OCI-LY3 (cell line): ENCODE results near the gene SPATS2.
A peak's percentile ranks its signal among the peaks of the same experiment; 100 is the strongest.

Source experiments
- H2AFZ ChIP-seq: fragments of 200-600, 300-600 bp; shearing (Covaris generic); 2 replicates; pipeline ENCODE4 v1.6.0; 2014; ENCODE audit warnings: antibody characterized with exemption, low read depth, low read length
- H3K27ac ChIP-seq: fragments of 200-600, 300-600 bp; sonication (generic); 2 replicates; pipeline ENCODE4 v1.5.1; 2014; ENCODE audit warnings: mild to moderate bottlenecking, low read length, moderate library complexity, mixed read lengths
- H3K27me3 ChIP-seq: fragments of 200-600, 300-600 bp; sonication (generic); 2 replicates; pipeline ENCODE4 v1.6.1; 2014; ENCODE audit warnings: low read depth, low read length, mixed read lengths
- H3K36me3 ChIP-seq: fragments of 200-600, 300-600 bp; sonication (generic); replicated peaks from 2 replicates; pipeline ENCODE3; 2014; ENCODE audit warnings: low read depth, low read length, mixed read lengths
- H3K4me1 ChIP-seq: fragments of 300-600, 200-600 bp; sonication (generic); 2 replicates; pipeline ENCODE4 v1.6.1; 2014; ENCODE audit warnings: low read length, mixed read lengths
- H3K4me2 ChIP-seq: fragments of 200-600, 300-600 bp; sonication (generic); 2 replicates; pipeline ENCODE4 v1.6.1; 2014; ENCODE audit warnings: low read length, mixed read lengths
- H3K4me3 ChIP-seq: fragments of 300-600, 200-600 bp; sonication (generic); 2 replicates; pipeline ENCODE4 v1.5.1; 2014; ENCODE audit warnings: antibody characterized with exemption, mild to moderate bottlenecking, low read length, moderate library complexity
- H3K79me2 ChIP-seq: fragments of 300-600, 200-600 bp; shearing (Covaris generic); 2 replicates; pipeline ENCODE4 v1.6.1; 2014; ENCODE audit warnings: mild to moderate bottlenecking, low read length, mixed read lengths
- H3K9ac ChIP-seq: fragments of 300-600, 200-600 bp; shearing (Covaris generic); 2 replicates; pipeline ENCODE4 v1.6.0; 2014; ENCODE audit warnings: mild to moderate bottlenecking, low read length, moderate library complexity
- H3K9me3 ChIP-seq: fragments of 200-600, 300-600 bp; shearing (Covaris generic); 2 replicates; pipeline ENCODE4 v1.6.1; 2014; ENCODE audit warnings: low read length, mixed read lengths; ENCODE audit not compliant: insufficient read depth
- H4K20me1 ChIP-seq: fragments of 200-600, 300-600 bp; sonication (generic); 2 replicates; pipeline ENCODE4 v1.6.1; 2016; ENCODE audit warnings: low read length, mixed read lengths; ENCODE audit not compliant: insufficient read depth
- CTCF ChIP-seq: fragments of 200-600, 300-600 bp; sonication (generic); IDR thresholded peaks from 2 replicates; pipeline ENCODE4 v1.5.1; 2014; ENCODE audit warnings: antibody characterized with exemption, low read length, low read depth
- EZH2phosphoT487 ChIP-seq: fragments of 200-600 bp; shearing (Covaris generic); IDR thresholded peaks from 2 replicates; pipeline ENCODE4 v1.6.1; 2018; ENCODE audit warnings: antibody characterized with exemption, mixed run types, low read depth

The SPATS2 gene

GRCh38 chr12:49334681-49335080 is 32.6 kb upstream of the SPATS2 start:
- no peak overlapping the region for H3K4me3 ChIP-seq
- no peaks in the 10 kb centered on the region for H4K20me1 ChIP-seq
- H3K36me3 ChIP-seq, result peaks cover 13% of the 10 kb centered on the region
- no peaks in the 10 kb centered on the region for H3K9me3 ChIP-seq
- TF ChIP-seq CTCF (no peak), EZH2phosphoT487 (no peak)
- H3K27ac ChIP-seq, result no peak overlapping the region
- H3K4me1 ChIP-seq, result 0 out of 2 replicates have a peak, but pooled peaks cover 3% of the 10 kb centered on the region
- no peak overlapping the region for H3K9ac ChIP-seq
- H2AFZ ChIP-seq, result no peak overlapping the region
- H3K79me2 ChIP-seq, result no peaks in the 10 kb centered on the region
- H3K27me3 ChIP-seq, result no peaks in the 10 kb centered on the region
- no peak overlapping the region for H3K4me2 ChIP-seq

- no peaks in the 10 kb centered on the region for H3K27me3 ChIP-seq
- H3K4me2 ChIP-seq, result no peak overlapping the region
- no peak overlapping the region for H2AFZ ChIP-seq
- H3K9me3 ChIP-seq, result no peaks in the 10 kb centered on the region
- no peak for TF ChIP-seq CTCF
- no peak for TF ChIP-seq EZH2phosphoT487
- H3K4me1 ChIP-seq, result peaks cover 6% of the 10 kb centered on the region; the same call in 1 of the 2 replicates
- H3K4me3 ChIP-seq, result no peak overlapping the region
- no peaks in the 10 kb centered on the region for H3K79me2 ChIP-seq
- peaks cover 10% of the 10 kb centered on the region for H3K36me3 ChIP-seq
- no peak overlapping the region for H3K9ac ChIP-seq
- no peaks in the 10 kb centered on the region for H4K20me1 ChIP-seq
- H3K27ac ChIP-seq, result no peak overlapping the region
Measured at GRCh38 chr12:49335118-49335954, 31.9 kb upstream of the SPATS2 start.

GRCh38 chr12:49335955-49336644 is 31.2 kb upstream of the SPATS2 start:
- Histone ChIP-seq H3K4me2 (no peak overlapping the region), H3K4me1 (peaks cover 6% of the 10 kb centered on the region; the same call in 1 of the 2 replicates), H3K27ac (no peak overlapping the region), H3K9ac (no peak overlapping the region), H3K9me3 (no peaks in the 10 kb centered on the region), H3K27me3 (no peaks in the 10 kb centered on the region; the same call in 1 of the 2 replicates), H3K36me3 (peaks cover 5% of the 10 kb centered on the region), H3K4me3 (peak overlapping the region; percentile 76; the same call in 1 of the 2 replicates), H2AFZ (no peak overlapping the region), H4K20me1 (no peaks in the 10 kb centered on the region), H3K79me2 (no peaks in the 10 kb centered on the region)
- no peak for TF ChIP-seq EZH2phosphoT487
- TF ChIP-seq CTCF, result no peak
